Aorta (tissue), 5 donors: ENCODE results near the gene CD70. TPM values are rescaled to one million over a fixed set of nuclear protein-coding genes. Genes with fewer than 3 reads are reported as not detected.
A peak's percentile ranks its signal among the peaks of the same experiment; 100 is the strongest.
"Not testable (repeated sequence)": the region's sequence is repeated elsewhere in the genome, so short reads cannot be mapped to it uniquely, and the experiment has no call there.

Experiments
- ATAC-seq: fragments of 200-7000 bp; cut with Tn5 transposase; one replicate; pipeline ENCODE4 v1.9.1; 2022; ENCODE audit warnings: moderate library complexity; ENCODE audit not compliant: low FRiP score
- DNase-seq, 2 donors: peaks; one replicate each; pipeline ENCODE4 v3.0.0-alpha.2; 2020
- H3K27ac ChIP-seq, 2 donors: one replicate each; pipeline ENCODE4 v1.5.1; 2013; ENCODE audit warnings: low read length in 2 of 2, mild to moderate bottlenecking in 2 of 2, moderate library complexity in 2 of 2, control low read depth in 1 of 2, inconsistent platforms in 1 of 2, low read depth in 1 of 2
- H3K27me3 ChIP-seq, 2 donors: one replicate each; pipeline ENCODE4 v1.6.1; 2013; ENCODE audit warnings: control low read depth in 1 of 2, low read length in 1 of 2, mild to moderate bottlenecking in 1 of 2, moderate library complexity in 1 of 2; ENCODE audit not compliant: insufficient read depth in 2 of 2, control insufficient read depth in 1 of 2
- H3K36me3 ChIP-seq, 2 donors: one replicate each; pipeline ENCODE4 v1.6.1; 2013; ENCODE audit warnings: control low read depth in 1 of 2, low read length in 1 of 2, mild to moderate bottlenecking in 1 of 2; ENCODE audit not compliant: insufficient read depth in 2 of 2, control insufficient read depth in 1 of 2
- H3K4me1 ChIP-seq, 2 donors: one replicate each; pipeline ENCODE4 v1.6.1; 2013; ENCODE audit warnings: low read length in 2 of 2, control low read depth in 1 of 2, mild to moderate bottlenecking in 1 of 2, moderate library complexity in 1 of 2; ENCODE audit not compliant: insufficient read depth in 2 of 2, control insufficient read depth in 1 of 2
- H3K4me3 ChIP-seq, 2 donors: one replicate each; pipeline ENCODE4 v1.5.1; 2013; ENCODE audit warnings: low read length in 2 of 2, control low read depth in 1 of 2, mild to moderate bottlenecking in 1 of 2
- H3K9me3 ChIP-seq: one replicate; pipeline ENCODE4 v1.6.1; 2013; ENCODE audit warnings: mild to moderate bottlenecking, low read length; ENCODE audit not compliant: control insufficient read depth
- WGBS, 2 donors: extraction: QIAGEN DNeasy Blood & Tissue Kit; methylation state at CpG; one replicate each; pipeline ENCODE4 v1.1.7; 2013; 5-methylcytosine and 5-hydroxymethylcytosine counted together
- intact Hi-C, 2 donors: fragments of 100-400 bp; cut with DNase I; formaldehyde crosslinking; loops; one replicate each; pipeline versions ENCODE4 v1.14.2 to v1.15.0; 2022
- polyA plus RNA-seq, 2 donors: library from polyadenylated mRNA; stranded (reverse); fragments of 200-250 nt; gene quantifications; one replicate each; pipeline ENCODE4 v1.2.3, GENCODE V29; 2013
- total RNA-seq, 2 donors: library from RNA; stranded (reverse); fragmentation: NEBNext Ultra II Directional; extraction: Animal tissue kit (Norgen Biotek cat#: 25700); gene quantifications; one replicate each; pipeline ENCODE4 v1.2.1, GENCODE V29; 2021
- donor health status: healthy with polysubstance abuse.
- donor health status: Bipolar disorder and iron deficiency.
- donor health status: DM: no; HTN: no; CAD: no.
- donor health status: DM: no; HTN: no; CAD: no.
- donor health status: DM: yes; HTN: yes; CAD: no.

Gene CD70
- total and polyA plus RNA-seq, 4 donors: 0.42 TPM; not detected in 3

GRCh38 chr19:6568010-6568526, 22.9 kb downstream of the CD70 start:
- intact Hi-C loops: no loop called here
- H3K4me1 ChIP-seq: no peaks in the 10 kb centered on the region
- 53 to 61% methylated on average over 8 of the region's 8 CpGs for WGBS, 2 donors
- peaks cover 7% of the 10 kb centered on the region for H3K9me3 ChIP-seq
- ATAC-seq: no peak
- H3K27ac ChIP-seq: no peak overlapping the region
- no peak for DNase-seq
- no peak overlapping the region for H3K4me3 ChIP-seq
- H3K36me3 ChIP-seq: no peaks in the 10 kb centered on the region
- H3K27me3 ChIP-seq: no peaks in the 10 kb centered on the region

- intact Hi-C loops, DNase-seq, H3K36me3 ChIP-seq, H3K4me1 ChIP-seq, H3K4me3 ChIP-seq, ATAC-seq, H3K9me3 ChIP-seq, H3K27me3 ChIP-seq, H3K27ac ChIP-seq: not testable (repeated sequence)
- WGBS, 2 donors: 63 to 67% methylated on average over 3 of the region's 3 CpGs
Observed at GRCh38 chr19:6566727-6567126, 24.2 kb downstream of the CD70 start.

GRCh38 chr19:6564393-6564792, 26.6 kb downstream of the CD70 start:
- DNase-seq (no peak), ATAC-seq (no peak)
- intact Hi-C loops: no loop called here
- WGBS, 2 donors: 69 to 72% methylated on average over 2 of the region's 2 CpGs
- H3K4me1 ChIP-seq: no peaks in the 10 kb centered on the region
- H3K9me3 ChIP-seq: peaks cover 7% of the 10 kb centered on the region
- H3K4me3 ChIP-seq: no peak overlapping the region
- no peaks in the 10 kb centered on the region for H3K36me3 ChIP-seq
- no peaks in the 10 kb centered on the region for H3K27me3 ChIP-seq
- no peak overlapping the region for H3K27ac ChIP-seq

- ATAC-seq, H3K36me3 ChIP-seq, DNase-seq, intact Hi-C loops, H3K9me3 ChIP-seq, H3K4me1 ChIP-seq, H3K27me3 ChIP-seq, H3K27ac ChIP-seq, H3K4me3 ChIP-seq: not testable (repeated sequence)
- WGBS, 2 donors: 48 to 73% methylated on average over 1 of the region's 1 CpG
Observed at GRCh38 chr19:6562437-6562836, 28.5 kb downstream of the CD70 start.

GRCh38 chr19:6556480-6557195, 34.3 kb downstream of the CD70 start:
- intact Hi-C loops: no loop called here
- Histone ChIP-seq H3K27ac (no peak overlapping the region), H3K36me3 (no peaks in the 10 kb centered on the region), H3K4me1 (no peaks in the 10 kb centered on the region), H3K9me3 (no peaks in the 10 kb centered on the region), H3K4me3 (no peak overlapping the region), H3K27me3 (no peaks in the 10 kb centered on the region)
- WGBS, 2 donors: 62 to 66% methylated on average over 11 of the region's 11 CpGs
- ATAC-seq (no peak), DNase-seq (no peak)

GRCh38 chr19:6556043-6556449, 34.9 kb downstream of the CD70 start:
- Histone ChIP-seq H3K27me3 (no peaks in the 10 kb centered on the region), H3K4me1 (no peaks in the 10 kb centered on the region), H3K27ac (no peak overlapping the region), H3K4me3 (no peak overlapping the region), H3K36me3 (no peaks in the 10 kb centered on the region), H3K9me3 (no peaks in the 10 kb centered on the region)
- WGBS, 2 donors: 87 to 91% methylated on average over 2 of the region's 2 CpGs
- intact Hi-C loops: no loop called here
- no peak for ATAC-seq
- no peak for DNase-seq

- Histone ChIP-seq H3K4me1 (no peaks in the 10 kb centered on the region), H3K9me3 (no peaks in the 10 kb centered on the region), H3K4me3 (no peak overlapping the region), H3K27ac (no peak overlapping the region), H3K36me3 (no peaks in the 10 kb centered on the region), H3K27me3 (no peaks in the 10 kb centered on the region)
- no peak for ATAC-seq
- 42 to 47% methylated on average over 22 to 28 of the region's 28 CpGs for WGBS, 2 donors
- DNase-seq: peak in 1 of 2 donors; percentile 53
- intact Hi-C loops: no loop called here
Observed at GRCh38 chr19:6551607-6552450, 39.1 kb downstream of the CD70 start.

GRCh38 chr19:6551091-6551490, 39.9 kb downstream of the CD70 start:
- intact Hi-C loops: no loop called here
- no peak for ATAC-seq
- Histone ChIP-seq H3K9me3 (no peaks in the 10 kb centered on the region), H3K27ac (no peak overlapping the region), H3K4me3 (no peak overlapping the region), H3K4me1 (no peaks in the 10 kb centered on the region), H3K36me3 (no peaks in the 10 kb centered on the region), H3K27me3 (no peaks in the 10 kb centered on the region)
- DNase-seq: no peak
- WGBS, 2 donors: 79 to 86% methylated on average over 3 of the region's 3 CpGs
